Caco-2 (cell line): ENCODE data around the gene OTOS. TPM values are rescaled to one million over a fixed set of nuclear protein-coding genes. Genes with fewer than 3 reads are reported as not detected.

Experiments
- BruUV-seq: library from RNA; stranded (reverse); fragments of 400-500 nt; replicated peaks from 2 replicates; lab custom pipeline; 2021; lab: Mats Ljungman, UMichigan
- CTCF ChIA-PET: fragments of 300-600 bp; sonication (Branson Sonifier 250); formaldehyde crosslinking; loops from one replicate; lab custom pipeline; 2022; ENCODE audit warnings: antibody characterized with exemption; lab: Charles Lee
- POLR2A ChIA-PET: fragments of 300-600 bp; sonication (Branson Sonifier 250); formaldehyde crosslinking; loops from one replicate; lab custom pipeline; 2022; ENCODE audit warnings: antibody characterized with exemption; lab: Charles Lee
- DNase-seq, 2 experiments: peaks; one replicate each; pipeline versions ENCODE4 v3.0.0 to v3.0.0-alpha.2; 2020 to 2022
- H3K27me3 ChIP-seq: replicated peaks from 2 replicates; pipeline ENCODE4 v1.6.0; 2011; ENCODE audit warnings: low read length; ENCODE audit not compliant: control insufficient read depth, insufficient read depth
- H3K36me3 ChIP-seq: 2 replicates; pipeline ENCODE4 v1.5.1; 2011; ENCODE audit warnings: low read length; ENCODE audit not compliant: control insufficient read depth, insufficient read depth
- H3K4me1 ChIP-seq: fragments of 250-450 bp; sonication (Bioruptor Pico); 2 replicates; pipeline ENCODE4 v1.5.1; 2020; ENCODE audit warnings: mild to moderate bottlenecking
- H3K4me3 ChIP-seq: 2 replicates; pipeline ENCODE4 v1.5.1; 2011; ENCODE audit warnings: low read depth, mild to moderate bottlenecking, control low read depth, low read length
- H3K9me3 ChIP-seq: fragments of 250-450 bp; sonication (Bioruptor Pico); 2 replicates; pipeline ENCODE4 v1.5.1; 2020; ENCODE audit warnings: mild to moderate bottlenecking, moderate library complexity
- H3K27ac Mint-ChIP-seq: one replicate; pipeline ENCODE4 v1.8.0; 2022; ENCODE audit warnings: mixed read lengths; ENCODE audit not compliant: unreplicated experiment
- H3K27me3 Mint-ChIP-seq: one replicate; pipeline ENCODE4 v1.8.0; 2022; ENCODE audit warnings: mixed read lengths; ENCODE audit not compliant: insufficient read depth, unreplicated experiment
- H3K36me3 Mint-ChIP-seq: one replicate; pipeline ENCODE4 v1.8.0; 2022; ENCODE audit warnings: mild to moderate bottlenecking, mixed read lengths; ENCODE audit not compliant: insufficient read depth, unreplicated experiment
- H3K4me1 Mint-ChIP-seq: one replicate; pipeline ENCODE4 v1.8.0; 2022; ENCODE audit warnings: low read depth, mixed read lengths; ENCODE audit not compliant: unreplicated experiment
- H3K4me3 Mint-ChIP-seq: one replicate; pipeline ENCODE4 v1.8.0; 2022; ENCODE audit warnings: mild to moderate bottlenecking, moderate library complexity, mixed read lengths; ENCODE audit not compliant: unreplicated experiment
- H3K9me3 Mint-ChIP-seq: one replicate; pipeline ENCODE4 v1.8.0; 2022; ENCODE audit warnings: mixed read lengths; ENCODE audit not compliant: unreplicated experiment
- CTCF ChIP-seq, 2 experiments: fragments of 200-600 bp in 1 of 2; IDR thresholded peaks; 1 replicate in 1 of 2; 2 replicates in 1 of 2; pipeline versions ENCODE4 v1.5.1 to v1.8.0; 2011 to 2022; ENCODE audit warnings: antibody characterized with exemption in 1 of 2, control low read depth in 1 of 2, inconsistent platforms in 1 of 2, low read depth in 1 of 2, low read length in 1 of 2, mild to moderate bottlenecking in 1 of 2, moderate library complexity in 1 of 2; ENCODE audit not compliant: insufficient read depth in 1 of 2, severe bottlenecking in 1 of 2, unreplicated experiment in 1 of 2
- intact Hi-C: fragments of 100-400 bp; cut with micrococcal nuclease; formaldehyde crosslinking; loops from one replicate; pipeline ENCODE4 v1.10.0; 2022; ENCODE audit not compliant: unreplicated experiment
- total RNA-seq: library from RNA; stranded (reverse); gene quantifications from 2 replicates; pipeline ENCODE4 v1.2.3, GENCODE V29; 2022

The OTOS gene
- total RNA-seq, 1 experiment from 2014 or later, result not detected

- Histone ChIP-seq H3K9me3 (no peaks in the 10 kb centered on the region), H3K4me3 (no peak overlapping the region), H3K4me1 (0 out of 2 replicates have a peak, but pooled peaks cover 4% of the 10 kb centered on the region), H3K27me3 (no peaks in the 10 kb centered on the region), H3K36me3 (no peaks in the 10 kb centered on the region; the same call in 1 of the 2 replicates)
- CTCF ChIA-PET, result no interaction called here
- H3K36me3 Mint-ChIP-seq, result peaks cover 6% of the 10 kb centered on the region
- H3K9me3 Mint-ChIP-seq, result no peaks in the 10 kb centered on the region
- no peak overlapping the region for H3K4me3 Mint-ChIP-seq
- H3K4me1 Mint-ChIP-seq, result no peaks in the 10 kb centered on the region
- BruUV-seq, result no TSS peak
- POLR2A ChIA-PET, result no interaction called here
- H3K27me3 Mint-ChIP-seq, result peaks cover under 1% of the 10 kb centered on the region
- H3K27ac Mint-ChIP-seq, result no peak overlapping the region
- DNase-seq, result no peak
- intact Hi-C loops, result no loop called here
- TF ChIP-seq CTCF (IDR thresholded peaks at IDR 0.05; ENCODE audit: insufficient read depth in 1 of 2, low read depth in 1 of 2, low read length in 1 of 2, severe bottlenecking in 1 of 2, unreplicated experiment in 1 of 2), result no peak
Observed at GRCh38 chr2:240131941-240132650, 8.4 kb downstream of the OTOS start.

- TF ChIP-seq CTCF (IDR thresholded peaks at IDR 0.05; ENCODE audit: insufficient read depth in 1 of 2, low read depth in 1 of 2, low read length in 1 of 2, severe bottlenecking in 1 of 2, unreplicated experiment in 1 of 2), result no peak
- H3K4me3 ChIP-seq, result no peak overlapping the region
- Mint-ChIP-seq H3K27ac (no peak overlapping the region), H3K27me3 (no peaks in the 10 kb centered on the region), H3K9me3 (no peaks in the 10 kb centered on the region), H3K4me1 (no peaks in the 10 kb centered on the region), H3K4me3 (no peak overlapping the region), H3K36me3 (peaks cover 6% of the 10 kb centered on the region)
- POLR2A ChIA-PET, result no interaction called here
- no peaks in the 10 kb centered on the region for H3K4me1 ChIP-seq
- DNase-seq, result no peak
- no peaks in the 10 kb centered on the region for H3K27me3 ChIP-seq
- H3K9me3 ChIP-seq, result no peaks in the 10 kb centered on the region
- CTCF ChIA-PET, result no interaction called here
- intact Hi-C loops, result no loop called here
- H3K36me3 ChIP-seq, result no peaks in the 10 kb centered on the region; the same call in 1 of the 2 replicates
- no TSS peak for BruUV-seq
Observed at GRCh38 chr2:240131296-240131695, 9.2 kb downstream of the OTOS start.

- no peaks in the 10 kb centered on the region for H3K9me3 ChIP-seq
- Mint-ChIP-seq H3K9me3 (no peaks in the 10 kb centered on the region), H3K27ac (no peak overlapping the region), H3K27me3 (no peaks in the 10 kb centered on the region), H3K36me3 (peaks cover 6% of the 10 kb centered on the region), H3K4me3 (no peak overlapping the region), H3K4me1 (no peaks in the 10 kb centered on the region)
- ChIA-PET CTCF (no interaction called here), POLR2A (no interaction called here)
- H3K4me3 ChIP-seq, result no peak overlapping the region
- intact Hi-C loops, result no loop called here
- H3K36me3 ChIP-seq, result no peaks in the 10 kb centered on the region; the same call in 1 of the 2 replicates
- no peak for DNase-seq
- no peak for TF ChIP-seq CTCF (IDR thresholded peaks at IDR 0.05; ENCODE audit: insufficient read depth in 1 of 2, low read depth in 1 of 2, low read length in 1 of 2, severe bottlenecking in 1 of 2, unreplicated experiment in 1 of 2)
- no TSS peak for BruUV-seq
- no peaks in the 10 kb centered on the region for H3K27me3 ChIP-seq
- H3K4me1 ChIP-seq, result no peaks in the 10 kb centered on the region
Observed at GRCh38 chr2:240130393-240131195, 9.9 kb downstream of the OTOS start.
